CD14-positive monocyte (primary cell): Measurements from ENCODE around the gene C1S. TPM values are rescaled to one million over a fixed set of nuclear protein-coding genes. Genes with fewer than 3 reads are reported as not detected.
A peak's percentile ranks its signal among the peaks of the same experiment; 100 is the strongest.

ENCODE experiments used
- DNase-seq, 3 donors: peaks; one replicate each; pipeline ENCODE4 v3.0.0-alpha.2; 2011 to 2022
- H2AFZ ChIP-seq: 2 replicates; pipeline ENCODE4 v1.6.0; 2012; ENCODE audit warnings: mild to moderate bottlenecking, low read depth, low read length, inconsistent platforms; ENCODE audit not compliant: insufficient read depth, poor library complexity, severe bottlenecking
- H3K27ac ChIP-seq, 2 donors: 1 replicate in 1 of 2; 2 replicates in 1 of 2; pipeline ENCODE4 v1.5.1; 2012 to 2013; ENCODE audit warnings: low read length in 2 of 2, control low read depth in 1 of 2, inconsistent platforms in 1 of 2, low read depth in 1 of 2, mild to moderate bottlenecking in 1 of 2
- H3K27me3 ChIP-seq, 2 donors: one replicate each; pipeline versions ENCODE4 v1.6.0 to v1.6.1; 2011 to 2013; ENCODE audit warnings: low read length in 2 of 2; ENCODE audit not compliant: control insufficient read depth in 2 of 2, insufficient read depth in 2 of 2
- H3K36me3 ChIP-seq, 2 donors: replicated peaks in 1 of 2; 1 replicate in 1 of 2; 2 replicates in 1 of 2; pipeline versions ENCODE4 v1.5.1 to v1.6.1; 2012 to 2013; ENCODE audit warnings: low read length in 2 of 2, control low read depth in 1 of 2, inconsistent platforms in 1 of 2, mild to moderate bottlenecking in 1 of 2; ENCODE audit not compliant: insufficient read depth in 2 of 2, control insufficient read depth in 1 of 2
- H3K4me1 ChIP-seq, 2 donors: 1 replicate in 1 of 2; 2 replicates in 1 of 2; pipeline versions ENCODE4 v1.5.1 to v1.6.1; 2012 to 2013; ENCODE audit warnings: low read length in 2 of 2, control low read depth in 1 of 2, inconsistent platforms in 1 of 2, mild to moderate bottlenecking in 1 of 2, moderate library complexity in 1 of 2; ENCODE audit not compliant: insufficient read depth in 2 of 2, control insufficient read depth in 1 of 2
- H3K4me2 ChIP-seq: replicated peaks from 2 replicates; pipeline ENCODE3; 2012; ENCODE audit warnings: low read length, moderate library complexity, mild to moderate bottlenecking; ENCODE audit not compliant: poor library complexity, severe bottlenecking; ENCODE audit errors: extremely low read depth
- H3K4me3 ChIP-seq, 3 experiments: fragments of 200-600 bp in 1 of 3; sonication (generic) in 1 of 3; replicated peaks in 1 of 3; 1 replicate in 2 of 3; 2 replicates in 1 of 3; pipeline ENCODE4 v1.5.1; 2011 to 2013; ENCODE audit warnings: low read length in 3 of 3, mild to moderate bottlenecking in 3 of 3, control low read depth in 2 of 3, low read depth in 2 of 3, inconsistent platforms in 1 of 3, moderate library complexity in 1 of 3
- H3K79me2 ChIP-seq: 2 replicates; pipeline ENCODE4 v1.6.0; 2012; ENCODE audit warnings: mild to moderate bottlenecking, control low read depth, inconsistent platforms, low read length, moderate library complexity; ENCODE audit not compliant: insufficient read depth
- H3K9ac ChIP-seq: 2 replicates; pipeline ENCODE4 v1.6.0; 2017; ENCODE audit warnings: low read length, mild to moderate bottlenecking; ENCODE audit not compliant: insufficient read depth, poor library complexity, severe bottlenecking
- H3K9me3 ChIP-seq, 2 donors: replicated peaks in 1 of 2; 1 replicate in 1 of 2; 2 replicates in 1 of 2; pipeline versions ENCODE4 v1.5.1 to v1.6.1; 2012 to 2013; ENCODE audit warnings: low read length in 2 of 2, control low read depth in 1 of 2; ENCODE audit not compliant: control insufficient read depth in 1 of 2, insufficient read depth in 1 of 2
- H4K20me1 ChIP-seq: 2 replicates; pipeline ENCODE4 v1.6.0; 2012; ENCODE audit warnings: mild to moderate bottlenecking, low read length, control low read depth, moderate library complexity; ENCODE audit not compliant: insufficient read depth
- H3K27ac Mint-ChIP-seq, 7 donors: one replicate each; pipeline ENCODE4 v1.8.0; 2020; ENCODE audit warnings: mild to moderate bottlenecking in 7 of 7, mixed read lengths in 7 of 7, moderate library complexity in 6 of 7, inconsistent platforms in 2 of 7
- H3K27me3 Mint-ChIP-seq, 3 donors: one replicate each; pipeline ENCODE4 v1.8.0; 2021 to 2022; ENCODE audit warnings: low read depth in 3 of 3, mild to moderate bottlenecking in 3 of 3, mixed read lengths in 3 of 3, moderate library complexity in 3 of 3, inconsistent platforms in 1 of 3
- H3K36me3 Mint-ChIP-seq, 2 donors: one replicate each; pipeline ENCODE4 v1.8.0; 2020; ENCODE audit warnings: mixed read lengths in 2 of 2, inconsistent platforms in 1 of 2, mild to moderate bottlenecking in 1 of 2
- H3K4me1 Mint-ChIP-seq: one replicate; pipeline ENCODE4 v1.8.0; 2020; ENCODE audit warnings: mild to moderate bottlenecking, mixed read lengths
- H3K4me3 Mint-ChIP-seq, 2 donors: one replicate each; pipeline ENCODE4 v1.8.0; 2020; ENCODE audit warnings: mild to moderate bottlenecking in 2 of 2, mixed read lengths in 2 of 2, moderate library complexity in 1 of 2
- H3K9me3 Mint-ChIP-seq, 7 donors: one replicate each; pipeline ENCODE4 v1.8.0; 2020 to 2022; ENCODE audit warnings: mixed read lengths in 7 of 7, mild to moderate bottlenecking in 6 of 7, moderate library complexity in 6 of 7, inconsistent platforms in 2 of 7
- WGBS: methylation state at CpG from one replicate; pipeline ENCODE4 v1.1.5; 2013; ENCODE audit warnings: missing lambda C conversion rate; ENCODE audit not compliant: insufficient coverage; 5-methylcytosine and 5-hydroxymethylcytosine counted together
- intact Hi-C, 2 donors: fragments of 100-400 bp; cut with micrococcal nuclease; formaldehyde crosslinking; loops; one replicate each; pipeline versions ENCODE4 v1.15.0 to v1.15.1; 2023
- polyA plus RNA-seq, 3 donors: library from polyadenylated mRNA; depleted of rRNA in 1 of 3; unstranded in 2 of 3; stranded (reverse) in 1 of 3; fragments of 300-500 nt in 2 of 3; fragments of >200 nt in 1 of 3; fragmentation: Illumina TruSeq in 2 of 3; gene quantifications; 1 replicate in 2 of 3; 2 replicates in 1 of 3; pipeline ENCODE4 v1.2.3, GENCODE V29; 2012 to 2021
- TF ChIP-seq, protein P1 (sequence below): fragments of 200-600 bp; IDR thresholded peaks from one replicate; pipeline ENCODE4 v1.8.0; 2022; ENCODE audit warnings: antibody characterized with exemption, mild to moderate bottlenecking

Gene C1S
- polyA plus RNA-seq, 3 donors = 1.00 TPM; not detected in 2

DNA sequence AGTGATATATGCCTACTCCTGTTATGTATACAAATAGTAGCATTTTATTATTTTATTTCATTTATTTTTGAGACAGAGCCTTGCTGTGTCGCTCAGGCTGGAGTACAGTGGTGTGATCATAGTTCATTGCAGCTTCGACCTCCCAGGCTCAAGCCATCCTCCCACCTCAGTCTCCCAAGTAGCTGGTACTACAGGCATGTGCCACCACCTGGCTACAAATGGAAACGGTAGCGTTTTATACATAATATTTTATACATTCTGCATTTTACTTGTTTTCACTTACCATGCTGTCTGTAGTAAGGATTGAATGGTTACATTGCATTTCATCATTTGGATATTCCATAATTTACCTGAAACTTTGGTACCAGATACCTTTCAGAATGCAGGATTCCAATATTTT is 17.6 kb downstream of the C1S start:
- Mint-ChIP-seq H3K27me3 (peaks cover 0 to 3% (median 3%) of the 10 kb centered on the region in 3 donors), H3K9me3 (peaks cover 0 to 2% (median under 1%) of the 10 kb centered on the region in 7 donors), H3K27ac (peak overlapping the region in 1 of 7 donors; percentile 4), H3K4me3 (no peak overlapping the region), H3K4me1 (no peaks in the 10 kb centered on the region), H3K36me3 (no peaks in the 10 kb centered on the region)
- H3K27ac ChIP-seq = no peak overlapping the region
- no peaks in the 10 kb centered on the region for H3K36me3 ChIP-seq
- WGBS = no CpG with 5 or more reads among the region's 4 CpGs
- no peaks in the 10 kb centered on the region for H3K9me3 ChIP-seq
- no peak overlapping the region for H3K4me2 ChIP-seq
- H3K4me1 ChIP-seq = no peaks in the 10 kb centered on the region
- H4K20me1 ChIP-seq = no peaks in the 10 kb centered on the region
- no peak overlapping the region for H3K9ac ChIP-seq
- TF ChIP-seq, protein P1, sequence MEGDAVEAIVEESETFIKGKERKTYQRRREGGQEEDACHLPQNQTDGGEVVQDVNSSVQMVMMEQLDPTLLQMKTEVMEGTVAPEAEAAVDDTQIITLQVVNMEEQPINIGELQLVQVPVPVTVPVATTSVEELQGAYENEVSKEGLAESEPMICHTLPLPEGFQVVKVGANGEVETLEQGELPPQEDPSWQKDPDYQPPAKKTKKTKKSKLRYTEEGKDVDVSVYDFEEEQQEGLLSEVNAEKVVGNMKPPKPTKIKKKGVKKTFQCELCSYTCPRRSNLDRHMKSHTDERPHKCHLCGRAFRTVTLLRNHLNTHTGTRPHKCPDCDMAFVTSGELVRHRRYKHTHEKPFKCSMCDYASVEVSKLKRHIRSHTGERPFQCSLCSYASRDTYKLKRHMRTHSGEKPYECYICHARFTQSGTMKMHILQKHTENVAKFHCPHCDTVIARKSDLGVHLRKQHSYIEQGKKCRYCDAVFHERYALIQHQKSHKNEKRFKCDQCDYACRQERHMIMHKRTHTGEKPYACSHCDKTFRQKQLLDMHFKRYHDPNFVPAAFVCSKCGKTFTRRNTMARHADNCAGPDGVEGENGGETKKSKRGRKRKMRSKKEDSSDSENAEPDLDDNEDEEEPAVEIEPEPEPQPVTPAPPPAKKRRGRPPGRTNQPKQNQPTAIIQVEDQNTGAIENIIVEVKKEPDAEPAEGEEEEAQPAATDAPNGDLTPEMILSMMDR = no peak
- no peaks in the 10 kb centered on the region for H3K27me3 ChIP-seq
- H3K4me3 ChIP-seq = no peak overlapping the region
- no peak overlapping the region for H2AFZ ChIP-seq
- intact Hi-C loops = no loop called here
- DNase-seq = no peak
- H3K79me2 ChIP-seq = no peaks in the 10 kb centered on the region

GRCh38 chr12:7079826-7080125 is 19.3 kb downstream of the C1S start:
- H3K4me3 ChIP-seq = no peak overlapping the region
- no peaks in the 10 kb centered on the region for H3K36me3 Mint-ChIP-seq
- no peak overlapping the region for H2AFZ ChIP-seq
- no peak for DNase-seq
- no peak overlapping the region for H3K4me2 ChIP-seq
- no peaks in the 10 kb centered on the region for H3K27me3 ChIP-seq
- H3K4me1 ChIP-seq = no peaks in the 10 kb centered on the region
- H3K4me1 Mint-ChIP-seq = no peaks in the 10 kb centered on the region
- H3K27ac Mint-ChIP-seq = no peak overlapping the region
- H3K9me3 ChIP-seq = no peaks in the 10 kb centered on the region
- intact Hi-C loops = no loop called here
- no peak overlapping the region for H3K4me3 Mint-ChIP-seq
- H3K36me3 ChIP-seq = no peaks in the 10 kb centered on the region
- no peak overlapping the region for H3K9ac ChIP-seq
- H3K9me3 Mint-ChIP-seq = peaks cover 0 to 5% (median 3%) of the 10 kb centered on the region in 7 donors
- no peaks in the 10 kb centered on the region for H4K20me1 ChIP-seq
- H3K27me3 Mint-ChIP-seq = peaks cover 0 to 3% (median 2%) of the 10 kb centered on the region in 3 donors
- no peaks in the 10 kb centered on the region for H3K79me2 ChIP-seq
- TF ChIP-seq, protein P1 = no peak
- H3K27ac ChIP-seq = no peak overlapping the region
